IMR-90 (cell line): Measurements from ENCODE around the gene GJB5. TPM values are rescaled to one million over a fixed set of nuclear protein-coding genes. Genes with fewer than 3 reads are reported as not detected.

Experiments
- ATAC-seq: fragments of 200-7000 bp; cut with Tn5 transposase; 2 replicates; pipeline ENCODE4 v1.9.1; 2020; ENCODE audit warnings: low read depth, mild to moderate bottlenecking, moderate library complexity
- BruUV-seq: library from RNA; stranded (reverse); fragments of 400-500 nt; replicated peaks from 2 replicates; lab custom pipeline; 2021; lab: Mats Ljungman, UMichigan
- CTCF ChIA-PET: fragments of 300-600 bp; formaldehyde crosslinking; extraction: SDS; loops from one replicate; lab custom pipeline; 2021; ENCODE audit warnings: antibody characterized with exemption; lab: Yijun Ruan, JAX
- POLR2A ChIA-PET: fragments of 300-600 bp; sonication (Branson Sonifier 250); formaldehyde crosslinking; loops from one replicate; lab custom pipeline; 2022; ENCODE audit warnings: antibody characterized with exemption; ENCODE audit not compliant: unreplicated experiment; lab: Charles Lee
- DNase-seq: peaks from one replicate; pipeline ENCODE4 v3.0.0; 2013
- H2AFZ ChIP-seq: replicated peaks from 2 replicates; pipeline ENCODE3; 2013; ENCODE audit warnings: low read length, mild to moderate bottlenecking; ENCODE audit not compliant: poor library complexity
- H2AK5ac ChIP-seq: 2 replicates; pipeline ENCODE4 v1.6.1; 2013; ENCODE audit warnings: low read depth, low read length, inconsistent platforms
- H2AK9ac ChIP-seq: replicated peaks from 2 replicates; pipeline ENCODE3; 2013; ENCODE audit warnings: mild to moderate bottlenecking, low read depth, low read length, moderate library complexity; ENCODE audit not compliant: poor library complexity
- H2BK120ac ChIP-seq: 2 replicates; pipeline ENCODE4 v1.6.1; 2013; ENCODE audit warnings: low read depth, low read length, inconsistent platforms
- H2BK15ac ChIP-seq: 3 replicates; pipeline ENCODE4 v1.6.1; 2013; ENCODE audit warnings: low read depth, low read length, inconsistent platforms
- H2BK20ac ChIP-seq: 2 replicates; pipeline ENCODE4 v1.6.1; 2013; ENCODE audit warnings: low read depth, mild to moderate bottlenecking, inconsistent platforms, low read length, moderate library complexity
- H2BK5ac ChIP-seq: 2 replicates; pipeline ENCODE4 v1.6.1; 2013; ENCODE audit warnings: mild to moderate bottlenecking, low read depth, low read length, inconsistent platforms; ENCODE audit not compliant: poor library complexity, severe bottlenecking
- H3K14ac ChIP-seq: replicated peaks from 2 replicates; pipeline ENCODE4 v1.6.1; 2013; ENCODE audit warnings: low read depth, low read length, inconsistent platforms
- H3K18ac ChIP-seq: 2 replicates; pipeline ENCODE4 v1.6.1; 2013; ENCODE audit warnings: low read depth, low read length, control low read depth
- H3K23ac ChIP-seq: 2 replicates; pipeline ENCODE4 v1.6.1; 2013; ENCODE audit warnings: low read depth, low read length, inconsistent platforms
- H3K27ac ChIP-seq: 2 replicates; pipeline ENCODE4 v1.5.1; 2013; ENCODE audit warnings: mild to moderate bottlenecking, control low read depth, low read length; ENCODE audit not compliant: insufficient read depth
- H3K27me3 ChIP-seq: 2 replicates; pipeline ENCODE4 v1.6.1; 2013; ENCODE audit warnings: low read length; ENCODE audit not compliant: control insufficient read depth, insufficient read depth
- H3K36me3 ChIP-seq: 2 replicates; pipeline ENCODE4 v1.6.1; 2013; ENCODE audit warnings: low read length, mixed read lengths; ENCODE audit not compliant: control insufficient read depth, insufficient read depth
- H3K4ac ChIP-seq: 2 replicates; pipeline ENCODE4 v1.6.1; 2013; ENCODE audit warnings: low read depth, low read length, inconsistent platforms
- H3K4me1 ChIP-seq: 2 replicates; pipeline ENCODE4 v1.6.1; 2013; ENCODE audit warnings: low read length, mixed read lengths; ENCODE audit not compliant: control insufficient read depth, insufficient read depth
- H3K4me2 ChIP-seq: 2 replicates; pipeline ENCODE4 v1.6.1; 2013; ENCODE audit warnings: low read depth, mild to moderate bottlenecking, control low read depth, low read length, moderate library complexity
- H3K4me3 ChIP-seq: 2 replicates; pipeline ENCODE4 v1.5.1; 2013; ENCODE audit warnings: low read depth, mild to moderate bottlenecking, control low read depth, low read length, moderate library complexity; ENCODE audit not compliant: insufficient read depth
- H3K56ac ChIP-seq: 2 replicates; pipeline ENCODE4 v1.6.1; 2013; ENCODE audit warnings: low read length, inconsistent platforms; ENCODE audit not compliant: insufficient read depth; ENCODE audit errors: extremely low read depth
- H3K79me1 ChIP-seq, 2 experiments: 2 replicates each; pipeline ENCODE4 v1.6.1; 2013; ENCODE audit warnings: low read length in 2 of 2, inconsistent platforms in 1 of 2, low read depth in 1 of 2
- H3K9ac ChIP-seq: 2 replicates; pipeline ENCODE4 v1.6.1; 2013; ENCODE audit warnings: low read depth, low read length, control low read depth
- H3K9me1 ChIP-seq: 2 replicates; pipeline ENCODE4 v1.6.1; 2013; ENCODE audit warnings: low read length, inconsistent platforms; ENCODE audit not compliant: insufficient read depth
- H3K9me3 ChIP-seq: 2 replicates; pipeline ENCODE4 v1.6.1; 2013; ENCODE audit warnings: low read length; ENCODE audit not compliant: control insufficient read depth, insufficient read depth
- H4K20me1 ChIP-seq: 2 replicates; pipeline ENCODE4 v1.6.1; 2013; ENCODE audit warnings: low read length, inconsistent platforms; ENCODE audit not compliant: insufficient read depth
- H4K5ac ChIP-seq: 2 replicates; pipeline ENCODE4 v1.6.1; 2013; ENCODE audit warnings: mild to moderate bottlenecking, low read depth, low read length, control low read depth
- H4K8ac ChIP-seq, 2 experiments: 2 replicates each; pipeline ENCODE4 v1.6.1; 2013; ENCODE audit warnings: low read depth in 2 of 2, low read length in 2 of 2, control low read depth in 1 of 2, inconsistent platforms in 1 of 2
- H4K91ac ChIP-seq: 2 replicates; pipeline ENCODE4 v1.6.1; 2013; ENCODE audit warnings: low read depth, low read length, inconsistent platforms; ENCODE audit not compliant: insufficient read depth
- BHLHE40 ChIP-seq: fragments of 150-350 bp; IDR thresholded peaks from 2 replicates; pipeline ENCODE4 v1.6.1; 2016; ENCODE audit warnings: mild to moderate bottlenecking, low read depth, low read length
- CEBPB ChIP-seq: IDR thresholded peaks from 2 replicates; pipeline ENCODE4 v1.6.1; 2012; ENCODE audit warnings: low read depth, low read length, improper control_type of control experiment
- CHD1 ChIP-seq: IDR thresholded peaks from 2 replicates; pipeline ENCODE4 v1.6.1; 2012; ENCODE audit warnings: low read depth, low read length, improper control_type of control experiment
- CTCF ChIP-seq: conservative IDR thresholded peaks from 2 replicates; pipeline ENCODE4 v1.5.1; 2012; ENCODE audit warnings: mild to moderate bottlenecking, low read depth, low read length, improper control_type of control experiment
- ELK1 ChIP-seq: fragments of 150-350 bp; IDR thresholded peaks from 2 replicates; pipeline ENCODE4 v1.6.1; 2016; ENCODE audit warnings: low read depth, mild to moderate bottlenecking, low read length, moderate library complexity, borderline replicate concordance
- MAFK ChIP-seq: IDR thresholded peaks from 2 replicates; pipeline ENCODE4 v1.6.1; 2012; ENCODE audit warnings: low read depth, low read length, improper control_type of control experiment
- MAZ ChIP-seq: IDR thresholded peaks from 2 replicates; pipeline ENCODE4 v1.6.1; 2012; ENCODE audit warnings: low read depth, mild to moderate bottlenecking, low read length, improper control_type of control experiment, moderate library complexity, borderline replicate concordance
- MXI1 ChIP-seq: IDR thresholded peaks from 2 replicates; pipeline ENCODE4 v1.6.1; 2012; ENCODE audit warnings: low read depth, mild to moderate bottlenecking, low read length, moderate library complexity, borderline replicate concordance
- RAD21 ChIP-seq: IDR thresholded peaks from 2 replicates; pipeline ENCODE4 v1.6.1; 2012; ENCODE audit warnings: low read length, improper control_type of control experiment
- RFX5 ChIP-seq: IDR thresholded peaks from 2 replicates; pipeline ENCODE4 v1.8.0; 2012; ENCODE audit warnings: low read depth, mild to moderate bottlenecking, low read length, moderate library complexity
- SMC3 ChIP-seq: fragments of 150-350 bp; IDR thresholded peaks from 2 replicates; pipeline ENCODE4 v1.6.1; 2016; ENCODE audit warnings: low read depth, mild to moderate bottlenecking, antibody characterized with exemption, low read length, moderate library complexity
- USF2 ChIP-seq: fragments of 150-350 bp; IDR thresholded peaks from 2 replicates; pipeline ENCODE4 v1.6.1; 2017; ENCODE audit warnings: mild to moderate bottlenecking, antibody characterized with exemption, low read length, low read depth
- WGBS, 2 experiments: methylation state at CpG; one replicate each; pipeline versions ENCODE4 v1.1.5 to v1.1.7; 2013; ENCODE audit warnings: missing lambda C conversion rate in 2 of 2; ENCODE audit not compliant: insufficient read length in 1 of 2; ENCODE audit errors: extremely low coverage in 2 of 2; 5-methylcytosine and 5-hydroxymethylcytosine counted together
- dilution Hi-C: fragments of 300-500 bp; cut with HindIII; formaldehyde crosslinking; loops from one replicate; pipeline ENCODE4 v1.14.3; 2018; ENCODE audit warnings: low sequenced_read_pairs; ENCODE audit not compliant: unreplicated experiment
- in situ Hi-C: fragments of 300-500 bp; cut with MboI; formaldehyde crosslinking; loops from 3 replicates; pipeline ENCODE4 v1.14.3; 2019; ENCODE audit warnings: low sequenced_read_pairs, inconsistent platforms, mixed read lengths
- intact Hi-C: fragments of 100-400 bp; cut with micrococcal nuclease; formaldehyde crosslinking; loops from 2 replicates; pipeline ENCODE4 v1.10.0; 2022
- polyA plus RNA-seq, 3 experiments: library from polyadenylated mRNA; depleted of rRNA; stranded (reverse); fragments of >200 nt; gene quantifications; 2 replicates each; pipeline ENCODE4 v1.2.3, GENCODE V29; 2012; ENCODE audit warnings: low replicate concordance in 1 of 3
- total RNA-seq: library from RNA; depleted of rRNA; stranded (reverse); fragments of >200 nt; gene quantifications from 2 replicates; pipeline ENCODE4 v1.2.3, GENCODE V29; 2012

GJB5 gene
- total and polyA plus RNA-seq, 2 of the 4 experiments (the other 2 are of a cell fraction), result 0.10 TPM; not detected in 1

- Histone ChIP-seq H2AK5ac (no peak overlapping the region), H2BK120ac (no peak overlapping the region), H3K79me1 (no peaks in the 10 kb centered on the region), H3K56ac (no peak overlapping the region), H3K4me2 (no peak overlapping the region), H3K36me3 (no peaks in the 10 kb centered on the region), H2AFZ (no peak overlapping the region), H4K91ac (no peak overlapping the region), H3K4me3 (no peak overlapping the region), H3K9me3 (peaks cover 6% of the 10 kb centered on the region), H3K27me3 (peaks cover 24% of the 10 kb centered on the region), H2BK15ac (no peak overlapping the region), H2AK9ac (no peak overlapping the region), H3K27ac (no peak overlapping the region), H3K18ac (no peak overlapping the region), H2BK20ac (no peak overlapping the region), H4K20me1 (no peaks in the 10 kb centered on the region; the same call in 1 of the 2 replicates), H3K9me1 (peaks cover 4% of the 10 kb centered on the region; the same call in 1 of the 2 replicates), H4K8ac (no peak overlapping the region), H3K4me1 (peaks cover 7% of the 10 kb centered on the region; the same call in 1 of the 2 replicates), H3K23ac (no peak overlapping the region), H4K5ac (no peak overlapping the region), H2BK5ac (no peak overlapping the region), H3K9ac (no peak overlapping the region), H3K4ac (no peak overlapping the region), H3K14ac (no peak overlapping the region)
- POLR2A ChIA-PET, result no interaction called here
- TF ChIP-seq CHD1 (no peak), USF2 (no peak), BHLHE40 (no peak), CEBPB (no peak), ELK1 (no peak), MXI1 (no peak), MAZ (no peak), MAFK (no peak), SMC3 (no peak), CTCF (no peak), RFX5 (no peak), RAD21 (no peak)
- intact Hi-C loops (loop anchor here (5.0 kb wide), 2 partner anchors 197 to 392 kb away; no protein-coding TSS in a partner anchor), in situ Hi-C loops (no loop called here), dilution Hi-C loops (no loop called here)
- no TSS peak for BruUV-seq
- WGBS, 2 experiments, result 79% methylated on average over 14 of the region's 22 CpGs; no CpG with 5 or more reads in 1 of the 2 experiments
- CTCF ChIA-PET, result interaction anchor here (0.7 kb wide), 1 partner anchor 979 kb away, joined by 3 read pairs; no protein-coding TSS in a partner anchor
- DNase-seq (no peak), ATAC-seq (no peak)
These were observed 30.5 kb downstream of the GJB5 start for GRCh38 chr1:34785231-34785874.
